ENCODE data around the gene MEIS2. TPM values are rescaled to one million over a fixed set of nuclear protein-coding genes. Genes with fewer than 3 reads are reported as not detected.

Gene MEIS2
- polyA plus RNA-seq, 2 of the 4 experiments (the other 2 are of a cell fraction) = 7.3 to 11.1 TPM

DNA sequence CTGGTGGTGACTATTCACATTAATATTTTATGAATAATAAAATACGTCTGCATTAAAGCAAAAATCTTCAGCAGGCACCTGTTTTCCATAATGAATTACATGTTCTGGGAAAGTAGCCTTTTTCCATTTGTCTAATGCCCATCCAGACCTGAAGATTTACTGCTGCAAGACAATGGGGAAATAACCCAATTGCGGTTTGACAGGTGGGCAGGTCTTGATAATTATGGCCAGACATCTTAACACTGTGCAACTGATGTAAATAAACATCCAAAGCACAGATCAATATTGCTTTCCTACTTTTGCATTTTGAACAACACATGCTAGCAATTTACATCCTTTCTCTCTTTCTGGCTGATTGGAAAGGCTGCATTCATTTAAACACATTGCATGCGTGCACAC is 173.9 kb downstream of the MEIS2 start:
- FAIRE-seq (no peak), ATAC-seq (no peak), DNase-seq (ENCODE audit: low read depth in 1 of 2, low spot score in 1 of 2) (no peak)
- POLR2A ChIA-PET = no interaction called here
- no peak overlapping the region for H3K4me3 ChIP-seq
- no peak for TF ChIP-seq MAZ (IDR thresholded peaks at IDR 0.05; ENCODE audit: borderline replicate concordance, low read depth, low read length)
- no peak for TF ChIP-seq ZC3H11A (IDR thresholded peaks at IDR 0.05)
- TF ChIP-seq RARB (CRISPR knock-in tag; IDR thresholded peaks at IDR 0.05) = no peak
- no peak for TF ChIP-seq GATA3 (IDR thresholded peaks at IDR 0.05; ENCODE audit: borderline replicate concordance)
- TF ChIP-seq HEYL (CRISPR knock-in tag; IDR thresholded peaks at IDR 0.05) = no peak
- no peak for TF ChIP-seq MAFK (IDR thresholded peaks at IDR 0.05; ENCODE audit: partially characterized antibody)
- TF ChIP-seq ESRRA (IDR thresholded peaks at IDR 0.05; ENCODE audit: borderline replicate concordance, low read length) = no peak
- TF ChIP-seq, protein P1, sequence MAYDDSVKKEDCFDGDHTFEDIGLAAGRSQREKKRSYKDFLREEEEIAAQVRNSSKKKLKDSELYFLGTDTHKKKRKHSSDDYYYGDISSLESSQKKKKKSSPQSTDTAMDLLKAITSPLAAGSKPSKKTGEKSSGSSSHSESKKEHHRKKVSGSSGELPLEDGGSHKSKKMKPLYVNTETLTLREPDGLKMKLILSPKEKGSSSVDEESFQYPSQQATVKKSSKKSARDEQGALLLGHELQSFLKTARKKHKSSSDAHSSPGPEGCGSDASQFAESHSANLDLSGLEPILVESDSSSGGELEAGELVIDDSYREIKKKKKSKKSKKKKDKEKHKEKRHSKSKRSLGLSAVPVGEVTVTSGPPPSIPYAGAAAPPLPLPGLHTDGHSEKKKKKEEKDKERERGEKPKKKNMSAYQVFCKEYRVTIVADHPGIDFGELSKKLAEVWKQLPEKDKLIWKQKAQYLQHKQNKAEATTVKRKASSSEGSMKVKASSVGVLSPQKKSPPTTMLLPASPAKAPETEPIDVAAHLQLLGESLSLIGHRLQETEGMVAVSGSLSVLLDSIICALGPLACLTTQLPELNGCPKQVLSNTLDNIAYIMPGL (CRISPR knock-in tag; IDR thresholded peaks at IDR 0.05; ENCODE audit: borderline replicate concordance) = no peak
- no peak for TF ChIP-seq MYC (IDR thresholded peaks at IDR 0.05; ENCODE audit: borderline replicate concordance, low read length)
- WGBS (ENCODE audit: missing lambda C conversion rate) = 91% methylated on average over 3 of the region's 3 CpGs
- H3K9me3 ChIP-seq = no peaks in the 10 kb centered on the region
- CTCF ChIA-PET = no interaction called here
- H3K27ac ChIP-seq = no peak overlapping the region
- no peaks in the 10 kb centered on the region for H3K4me1 ChIP-seq
- H3K4me2 ChIP-seq = no peak overlapping the region

DNA sequence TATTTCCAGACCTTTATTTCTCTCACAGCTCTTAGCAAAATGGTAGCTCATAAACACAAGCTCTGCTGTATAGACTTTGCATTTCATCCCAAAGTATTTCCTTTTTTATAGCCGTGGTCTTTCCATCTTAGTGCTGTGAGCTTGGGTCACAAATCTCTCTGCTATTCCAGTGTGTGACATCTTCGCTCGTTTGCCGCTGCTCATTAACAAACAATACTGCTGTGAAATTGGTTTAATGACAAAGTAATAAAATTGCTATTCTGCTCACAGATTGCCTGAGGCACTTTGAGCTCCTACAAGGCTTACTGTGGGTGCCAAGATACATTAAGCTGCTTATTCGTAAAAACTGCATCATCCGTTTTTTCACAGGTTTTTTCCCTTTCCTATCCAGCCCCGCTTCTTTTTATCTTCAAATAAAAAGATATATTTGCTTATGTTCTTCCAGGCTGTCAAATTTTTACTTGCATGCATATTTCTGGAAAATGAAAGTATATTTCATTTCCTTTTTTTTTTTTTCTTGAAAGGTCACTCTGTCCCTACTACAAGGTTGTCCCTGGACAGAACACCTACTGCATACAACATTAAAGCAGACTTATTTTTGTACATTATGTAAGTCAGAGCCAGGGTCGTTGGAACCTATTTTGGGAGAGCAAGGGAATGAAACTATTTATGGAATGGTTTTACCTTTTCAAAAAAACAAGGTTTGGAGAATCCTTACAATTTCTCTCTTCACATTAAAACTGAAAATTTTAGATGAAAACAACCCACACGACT is 174.5 kb downstream of the MEIS2 start:
- WGBS (ENCODE audit: missing lambda C conversion rate) = 91% methylated on average over 9 of the region's 9 CpGs
- FAIRE-seq = no peak
- Histone ChIP-seq H3K4me1 (no peaks in the 10 kb centered on the region), H3K4me3 (no peak overlapping the region), H3K9me3 (no peaks in the 10 kb centered on the region), H3K4me2 (no peak overlapping the region), H3K27ac (no peak overlapping the region)
- ATAC-seq = no peak
- TF ChIP-seq CHD4 (IDR thresholded peaks at IDR 0.05; ENCODE audit: borderline replicate concordance) (no peak), ZC3H11A (IDR thresholded peaks at IDR 0.05) (no peak), POLR2AphosphoS2 (conservative IDR thresholded peaks at IDR 0.05; ENCODE audit: low read length) (no peak), CEBPB (IDR thresholded peaks at IDR 0.05) (no peak), ZNF302 (CRISPR knock-in tag; IDR thresholded peaks at IDR 0.05) (no peak), SREBF2 (IDR thresholded peaks at IDR 0.05) (no peak), SMC3 (IDR thresholded peaks at IDR 0.05) (no peak), NFE2L2 (conservative IDR thresholded peaks at IDR 0.05; ENCODE audit: low read length) (no peak)
- TF ChIP-seq, protein P2, sequence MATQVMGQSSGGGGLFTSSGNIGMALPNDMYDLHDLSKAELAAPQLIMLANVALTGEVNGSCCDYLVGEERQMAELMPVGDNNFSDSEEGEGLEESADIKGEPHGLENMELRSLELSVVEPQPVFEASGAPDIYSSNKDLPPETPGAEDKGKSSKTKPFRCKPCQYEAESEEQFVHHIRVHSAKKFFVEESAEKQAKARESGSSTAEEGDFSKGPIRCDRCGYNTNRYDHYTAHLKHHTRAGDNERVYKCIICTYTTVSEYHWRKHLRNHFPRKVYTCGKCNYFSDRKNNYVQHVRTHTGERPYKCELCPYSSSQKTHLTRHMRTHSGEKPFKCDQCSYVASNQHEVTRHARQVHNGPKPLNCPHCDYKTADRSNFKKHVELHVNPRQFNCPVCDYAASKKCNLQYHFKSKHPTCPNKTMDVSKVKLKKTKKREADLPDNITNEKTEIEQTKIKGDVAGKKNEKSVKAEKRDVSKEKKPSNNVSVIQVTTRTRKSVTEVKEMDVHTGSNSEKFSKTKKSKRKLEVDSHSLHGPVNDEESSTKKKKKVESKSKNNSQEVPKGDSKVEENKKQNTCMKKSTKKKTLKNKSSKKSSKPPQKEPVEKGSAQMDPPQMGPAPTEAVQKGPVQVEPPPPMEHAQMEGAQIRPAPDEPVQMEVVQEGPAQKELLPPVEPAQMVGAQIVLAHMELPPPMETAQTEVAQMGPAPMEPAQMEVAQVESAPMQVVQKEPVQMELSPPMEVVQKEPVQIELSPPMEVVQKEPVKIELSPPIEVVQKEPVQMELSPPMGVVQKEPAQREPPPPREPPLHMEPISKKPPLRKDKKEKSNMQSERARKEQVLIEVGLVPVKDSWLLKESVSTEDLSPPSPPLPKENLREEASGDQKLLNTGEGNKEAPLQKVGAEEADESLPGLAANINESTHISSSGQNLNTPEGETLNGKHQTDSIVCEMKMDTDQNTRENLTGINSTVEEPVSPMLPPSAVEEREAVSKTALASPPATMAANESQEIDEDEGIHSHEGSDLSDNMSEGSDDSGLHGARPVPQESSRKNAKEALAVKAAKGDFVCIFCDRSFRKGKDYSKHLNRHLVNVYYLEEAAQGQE (IDR thresholded peaks at IDR 0.05) = no peak
- TF ChIP-seq, protein P3, sequence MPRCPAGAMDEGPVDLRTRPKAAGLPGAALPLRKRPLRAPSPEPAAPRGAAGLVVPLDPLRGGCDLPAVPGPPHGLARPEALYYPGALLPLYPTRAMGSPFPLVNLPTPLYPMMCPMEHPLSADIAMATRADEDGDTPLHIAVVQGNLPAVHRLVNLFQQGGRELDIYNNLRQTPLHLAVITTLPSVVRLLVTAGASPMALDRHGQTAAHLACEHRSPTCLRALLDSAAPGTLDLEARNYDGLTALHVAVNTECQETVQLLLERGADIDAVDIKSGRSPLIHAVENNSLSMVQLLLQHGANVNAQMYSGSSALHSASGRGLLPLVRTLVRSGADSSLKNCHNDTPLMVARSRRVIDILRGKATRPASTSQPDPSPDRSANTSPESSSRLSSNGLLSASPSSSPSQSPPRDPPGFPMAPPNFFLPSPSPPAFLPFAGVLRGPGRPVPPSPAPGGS (IDR thresholded peaks at IDR 0.05) = no peak
- no peak for DNase-seq (ENCODE audit: low read depth in 1 of 2, low spot score in 1 of 2)
- ChIA-PET CTCF (no interaction called here), POLR2A (no interaction called here)
